Measurements from ENCODE around the gene USH1C. TPM values are rescaled to one million over a fixed set of nuclear protein-coding genes. Genes with fewer than 3 reads are reported as not detected.

USH1C gene
- total RNA-seq, 4 donors from 2014 or later: 0.35 to 0.46 TPM; not detected in 2

- H3K9me3 ChIP-seq: no peaks in the 10 kb centered on the region
- intact Hi-C loops (cut with DNase I; ENCODE audit: low total_unique reads): no loop called here
- no peak overlapping the region for H3K27ac ChIP-seq
- H3K4me1 ChIP-seq: no peaks in the 10 kb centered on the region
- DNase-seq: no peak
- H3K4me3 ChIP-seq: no peak overlapping the region
- H3K27me3 ChIP-seq: no peaks in the 10 kb centered on the region
- no peak for TF ChIP-seq POLR2A (IDR thresholded peaks at IDR 0.05)
- TF ChIP-seq, protein P1, sequence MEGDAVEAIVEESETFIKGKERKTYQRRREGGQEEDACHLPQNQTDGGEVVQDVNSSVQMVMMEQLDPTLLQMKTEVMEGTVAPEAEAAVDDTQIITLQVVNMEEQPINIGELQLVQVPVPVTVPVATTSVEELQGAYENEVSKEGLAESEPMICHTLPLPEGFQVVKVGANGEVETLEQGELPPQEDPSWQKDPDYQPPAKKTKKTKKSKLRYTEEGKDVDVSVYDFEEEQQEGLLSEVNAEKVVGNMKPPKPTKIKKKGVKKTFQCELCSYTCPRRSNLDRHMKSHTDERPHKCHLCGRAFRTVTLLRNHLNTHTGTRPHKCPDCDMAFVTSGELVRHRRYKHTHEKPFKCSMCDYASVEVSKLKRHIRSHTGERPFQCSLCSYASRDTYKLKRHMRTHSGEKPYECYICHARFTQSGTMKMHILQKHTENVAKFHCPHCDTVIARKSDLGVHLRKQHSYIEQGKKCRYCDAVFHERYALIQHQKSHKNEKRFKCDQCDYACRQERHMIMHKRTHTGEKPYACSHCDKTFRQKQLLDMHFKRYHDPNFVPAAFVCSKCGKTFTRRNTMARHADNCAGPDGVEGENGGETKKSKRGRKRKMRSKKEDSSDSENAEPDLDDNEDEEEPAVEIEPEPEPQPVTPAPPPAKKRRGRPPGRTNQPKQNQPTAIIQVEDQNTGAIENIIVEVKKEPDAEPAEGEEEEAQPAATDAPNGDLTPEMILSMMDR (IDR thresholded peaks at IDR 0.05): no peak
- no peaks in the 10 kb centered on the region for H3K36me3 ChIP-seq
These were observed 83.8 kb downstream of the USH1C start for GRCh38 chr11:17460406-17460805.

GRCh38 chr11:17459236-17459896, 84.8 kb downstream of the USH1C start:
- Histone ChIP-seq H3K4me3 (no peak overlapping the region), H3K9me3 (no peaks in the 10 kb centered on the region), H3K36me3 (no peaks in the 10 kb centered on the region), H3K27me3 (no peaks in the 10 kb centered on the region), H3K27ac (no peak overlapping the region), H3K4me1 (no peaks in the 10 kb centered on the region)
- DNase-seq: peak in 1 of 2 donors; percentile 24
- intact Hi-C loops (cut with DNase I; ENCODE audit: low total_unique reads): no loop called here
- TF ChIP-seq, protein P1 (IDR thresholded peaks at IDR 0.05): no peak
- no peak for TF ChIP-seq POLR2A (IDR thresholded peaks at IDR 0.05)

DNA sequence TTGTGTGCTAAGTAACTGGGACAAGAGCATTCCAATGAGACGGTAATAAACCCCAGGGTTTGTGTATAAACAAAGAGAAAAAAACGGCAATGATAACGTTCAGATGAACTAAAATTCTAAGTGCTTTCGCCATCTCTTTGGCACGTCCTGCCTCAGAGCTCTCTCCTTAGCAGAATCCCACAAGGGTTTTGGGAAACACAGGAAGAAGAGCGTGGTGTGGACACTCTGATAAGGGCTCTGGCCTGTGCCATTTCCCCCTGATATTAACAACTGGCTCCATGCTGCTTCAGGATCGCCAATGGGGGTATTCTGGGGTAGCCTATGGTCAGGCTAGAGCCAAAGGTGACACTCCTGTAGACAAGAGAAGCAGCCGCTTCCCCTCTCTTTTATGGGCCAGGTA, 85.9 kb downstream of the USH1C start:
- Histone ChIP-seq H3K4me3 (no peak overlapping the region), H3K36me3 (no peaks in the 10 kb centered on the region), H3K27ac (peak overlapping the region in 1 of 2 donors; percentile 41), H3K9me3 (no peaks in the 10 kb centered on the region), H3K4me1 (no peaks in the 10 kb centered on the region), H3K27me3 (no peaks in the 10 kb centered on the region)
- DNase-seq: no peak
- TF ChIP-seq, protein P1 (IDR thresholded peaks at IDR 0.05): no peak
- TF ChIP-seq POLR2A (IDR thresholded peaks at IDR 0.05): no peak
- intact Hi-C loops (cut with DNase I; ENCODE audit: low total_unique reads): no loop called here

DNA sequence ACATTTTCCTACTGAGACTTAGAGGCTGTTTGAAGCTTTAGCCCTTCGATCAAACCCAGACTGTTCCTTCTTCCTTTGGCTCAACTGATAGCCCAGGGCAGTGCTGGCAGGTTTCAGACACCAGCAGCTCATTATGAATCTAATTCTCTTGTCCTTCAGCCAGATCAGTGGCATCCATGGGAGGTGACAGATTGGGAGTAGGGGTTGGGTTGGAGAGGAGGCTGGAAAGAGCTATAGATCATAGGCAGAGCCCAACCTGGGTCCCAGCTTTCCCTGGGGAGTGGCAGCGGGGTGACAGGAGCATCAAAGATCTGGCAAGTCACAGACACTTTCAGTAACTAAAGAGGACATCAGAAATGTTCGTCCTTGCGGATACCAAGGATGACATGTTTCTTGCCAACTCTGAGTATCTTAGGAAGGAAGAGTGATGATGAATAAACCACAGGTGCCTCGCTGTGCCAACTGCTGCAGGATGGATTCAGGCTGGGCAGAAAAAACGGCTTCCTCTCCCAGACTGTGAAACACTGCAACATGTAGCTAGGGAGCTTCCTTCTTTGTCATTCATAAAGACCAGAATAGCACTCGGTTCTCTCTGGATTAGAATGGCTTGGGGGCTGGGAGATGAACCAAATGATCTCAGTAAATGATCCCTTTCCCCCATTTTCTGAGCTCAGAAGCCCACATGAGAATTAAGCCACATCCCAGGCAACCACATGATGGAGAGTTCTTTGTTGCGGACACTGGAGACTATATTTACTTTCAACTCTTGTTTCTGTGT, 86.6 kb downstream of the USH1C start:
- intact Hi-C loops (cut with DNase I; ENCODE audit: low total_unique reads): no loop called here
- no peak for TF ChIP-seq POLR2A (IDR thresholded peaks at IDR 0.05)
- TF ChIP-seq, protein P1 (IDR thresholded peaks at IDR 0.05): no peak
- no peaks in the 10 kb centered on the region for H3K36me3 ChIP-seq
- H3K4me3 ChIP-seq: no peak overlapping the region
- H3K27me3 ChIP-seq: no peaks in the 10 kb centered on the region
- peak overlapping the region in 1 of 2 donors; percentile 41 for H3K27ac ChIP-seq
- no peak for DNase-seq
- H3K9me3 ChIP-seq: no peaks in the 10 kb centered on the region
- no peaks in the 10 kb centered on the region for H3K4me1 ChIP-seq

- TF ChIP-seq, protein P1 (IDR thresholded peaks at IDR 0.05): no peak
- TF ChIP-seq POLR2A (IDR thresholded peaks at IDR 0.05): no peak
- Histone ChIP-seq H3K4me1 (no peaks in the 10 kb centered on the region), H3K4me3 (no peak overlapping the region), H3K27ac (no peak overlapping the region), H3K9me3 (no peaks in the 10 kb centered on the region), H3K36me3 (no peaks in the 10 kb centered on the region), H3K27me3 (no peaks in the 10 kb centered on the region)
- DNase-seq: no peak
- intact Hi-C loops (cut with DNase I; ENCODE audit: low total_unique reads): no loop called here
These were observed 91.5 kb downstream of the USH1C start for GRCh38 chr11:17452668-17453067.

Data from uterus (tissue), 4 donors.